GM12878 (cell line): Measurements from ENCODE around the gene SNX33.
A peak's percentile ranks its signal among the peaks of the same experiment; 100 is the strongest.
"Not testable (repeated sequence)": the region's sequence is repeated elsewhere in the genome, so short reads cannot be mapped to it uniquely, and the experiment has no call there.

Experiments used
- BMI1 ChIP-seq: fragments of 450-650 bp; IDR thresholded peaks from 2 replicates; pipeline ENCODE4 v1.6.1; 2016; ENCODE audit warnings: mild to moderate bottlenecking, moderate library complexity, borderline replicate concordance
- CTCF ChIP-seq, 3 experiments: IDR thresholded peaks in 2 of 3; conservative IDR thresholded peaks in 1 of 3; 2 replicates each; pipeline ENCODE4 v1.5.1; 2011; ENCODE audit warnings: low read depth in 3 of 3, low read length in 3 of 3, mild to moderate bottlenecking in 3 of 3, control low read depth in 2 of 3, moderate library complexity in 2 of 3, inconsistent platforms in 1 of 3, mixed read lengths in 1 of 3; ENCODE audit not compliant: control insufficient read depth in 2 of 3, insufficient read depth in 1 of 3; ENCODE audit errors: extremely low read depth in 1 of 3
- EED ChIP-seq: sonication (generic); IDR thresholded peaks from 2 replicates; pipeline ENCODE4 v1.6.1; 2016; ENCODE audit warnings: antibody characterized with exemption, low read depth
- EP300 ChIP-seq, 2 experiments: fragments of 150-350 bp in 1 of 2; IDR thresholded peaks; 2 replicates each; pipeline ENCODE4 v1.6.1; 2011 to 2012; ENCODE audit warnings: low read depth in 2 of 2, low read length in 2 of 2, borderline replicate concordance in 1 of 2, improper control_type of control experiment in 1 of 2, inconsistent platforms in 1 of 2; ENCODE audit not compliant: control insufficient read depth in 1 of 2
- EZH2 ChIP-seq: IDR thresholded peaks from 2 replicates; pipeline ENCODE4 v1.6.1; 2012; ENCODE audit warnings: low read depth, mild to moderate bottlenecking, control low read depth, inconsistent platforms, low read length, borderline replicate concordance; ENCODE audit not compliant: control insufficient read depth
- POLR2A ChIP-seq: IDR thresholded peaks from 2 replicates; pipeline ENCODE4 v1.6.1; 2011; ENCODE audit warnings: low read depth, mild to moderate bottlenecking, low read length
- REST ChIP-seq: IDR thresholded peaks from 2 replicates; pipeline ENCODE4 v1.6.1; 2012; ENCODE audit warnings: mild to moderate bottlenecking, low read depth, low read length
- SMC3 ChIP-seq: IDR thresholded peaks from 2 replicates; pipeline ENCODE4 v1.6.1; 2011; ENCODE audit warnings: low read length, improper control_type of control experiment, borderline replicate concordance
- TAF1 ChIP-seq: IDR thresholded peaks from 2 replicates; pipeline ENCODE4 v1.6.1; 2011; ENCODE audit warnings: mild to moderate bottlenecking, low read depth, low read length, borderline replicate concordance

- not testable (repeated sequence) for TF ChIP-seq POLR2A; REST; EZH2; EP300 (IDR thresholded peaks at IDR 0.05; ENCODE audit: borderline replicate concordance in 1 of 2, control insufficient read depth in 1 of 2, low read depth in 2 of 2, low read length in 2 of 2); BMI1; EED; TAF1
- TF ChIP-seq CTCF (IDR thresholded peaks at IDR 0.05 in 2 of 3, conservative IDR thresholded peaks at IDR 0.05 in 1 of 3; ENCODE audit: control insufficient read depth in 2 of 3, extremely low read depth in 1 of 3, insufficient read depth in 1 of 3, low read depth in 3 of 3, low read length in 3 of 3), result peak; percentile 44 to 74 (median 50)
- peak; percentile 50; the same call in 1 of the 2 replicates for TF ChIP-seq SMC3
Measured at GRCh38 chr15:75686212-75686642, 38.5 kb downstream of the SNX33 start.
